NCI-H524 (cell line): Measurements from ENCODE around the gene ZNF182.
"Not testable (repeated sequence)": the region's sequence is repeated elsewhere in the genome, so short reads cannot be mapped to it uniquely, and the experiment has no call there.

Source experiments
- DNase-seq, 2 experiments: peaks; one replicate each; lab custom pipeline; 2025; lab: John Stamatoyannopoulos, UW

ZNF182 gene

DNA sequence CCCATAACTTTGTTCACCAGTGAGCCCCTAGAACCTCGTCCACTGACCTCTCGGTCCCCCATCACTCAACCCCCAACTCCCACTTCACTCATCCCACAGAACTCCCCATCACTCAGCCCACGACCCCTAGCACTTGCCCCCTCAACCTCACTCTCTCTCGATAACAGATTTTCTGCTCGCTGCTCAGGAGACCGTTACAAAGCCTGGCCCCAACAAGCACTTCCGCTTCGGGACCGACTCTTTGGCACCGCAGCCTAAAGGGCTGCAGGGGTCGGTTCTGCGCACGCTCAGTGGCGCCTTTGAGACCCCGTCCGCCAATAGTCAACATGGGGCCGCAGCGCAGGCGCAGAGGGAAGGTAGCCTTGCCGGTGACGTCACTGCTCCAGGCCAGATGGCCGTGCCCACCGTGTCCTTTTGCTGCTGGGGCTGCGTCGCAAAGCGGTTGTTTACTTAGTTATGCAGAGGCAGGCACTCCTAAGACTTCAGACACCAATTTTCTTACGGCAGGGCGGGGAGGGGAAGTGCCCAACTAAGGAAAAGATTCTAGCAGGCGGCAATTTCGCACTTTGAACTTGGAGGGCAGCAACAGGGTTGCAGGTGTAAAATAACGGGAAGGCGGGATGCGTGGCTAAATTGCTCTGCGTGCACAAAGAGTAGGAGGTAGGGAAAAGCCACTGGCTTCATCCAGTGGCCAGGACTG lies at the start of gene ZNF182:
Gene ZNF182, minus strand, starts transcription at position 232 of the 700 bp plus-strand sequence. CDS start 1,380 bp downstream, outside the sequence.
- DNase-seq = peak; percentile 89 to 98

DNA sequence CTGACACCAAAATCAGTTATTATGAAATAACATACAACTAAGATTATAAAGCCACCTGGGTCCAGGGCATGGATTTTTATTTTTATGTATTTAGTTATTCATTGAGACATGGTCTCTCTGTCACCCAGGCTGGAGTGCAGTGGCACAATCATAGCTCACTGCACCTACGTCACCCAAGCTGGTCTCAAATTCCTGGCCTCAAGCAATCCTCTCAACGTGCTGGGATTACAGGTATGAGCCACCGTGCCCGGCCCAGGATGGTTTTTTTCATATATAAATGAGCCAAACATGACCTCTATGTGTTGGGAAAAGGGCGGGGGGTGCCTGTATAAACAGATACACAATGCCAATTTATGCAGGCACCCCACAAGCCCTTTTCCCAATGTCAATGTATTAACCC lies 43.1 kb upstream of the ZNF182 start:
- DNase-seq = no peak

DNA sequence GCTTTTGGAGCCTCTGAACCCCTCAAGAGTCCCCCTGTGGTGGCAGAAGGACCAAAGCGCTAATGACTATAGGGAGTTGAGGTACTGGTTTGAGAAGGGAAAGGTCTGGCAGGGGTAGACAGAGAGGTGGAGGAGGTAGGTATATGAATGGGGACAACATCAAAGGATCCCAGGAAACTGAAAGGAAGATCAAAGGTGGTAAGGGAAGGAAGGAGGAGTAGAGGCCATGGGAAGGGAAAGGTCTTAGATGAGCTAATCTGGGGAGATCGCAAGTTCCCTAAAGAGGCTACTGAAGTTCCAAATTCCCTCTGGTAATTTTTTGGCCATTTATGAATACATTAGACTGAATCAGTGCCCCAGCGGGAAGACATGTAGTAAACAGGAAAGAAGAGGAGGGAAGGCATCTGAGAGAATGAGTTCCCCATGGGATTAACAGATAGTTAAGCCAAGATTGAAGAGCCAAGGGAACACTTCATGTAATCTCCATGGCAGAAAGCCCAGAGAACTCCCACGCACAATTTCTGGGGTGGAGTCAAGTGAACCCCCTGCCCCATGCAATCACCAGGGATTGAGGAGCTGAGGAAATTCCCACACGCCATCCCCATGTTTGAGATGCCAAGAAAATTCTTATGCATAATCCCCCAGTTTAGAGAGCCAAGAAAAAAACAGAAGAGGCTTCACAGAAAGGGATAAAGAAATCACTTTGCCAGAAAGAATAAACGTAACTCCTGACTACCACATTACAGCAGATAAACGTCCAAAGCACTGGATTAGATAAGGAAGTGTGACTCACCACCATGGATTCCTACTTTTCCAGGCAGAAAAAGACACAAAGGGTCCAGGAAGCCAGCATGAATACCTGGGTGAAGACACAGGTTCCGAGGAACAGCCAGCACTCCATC lies 41.9 kb upstream of the ZNF182 start:
- DNase-seq = no peak

DNA sequence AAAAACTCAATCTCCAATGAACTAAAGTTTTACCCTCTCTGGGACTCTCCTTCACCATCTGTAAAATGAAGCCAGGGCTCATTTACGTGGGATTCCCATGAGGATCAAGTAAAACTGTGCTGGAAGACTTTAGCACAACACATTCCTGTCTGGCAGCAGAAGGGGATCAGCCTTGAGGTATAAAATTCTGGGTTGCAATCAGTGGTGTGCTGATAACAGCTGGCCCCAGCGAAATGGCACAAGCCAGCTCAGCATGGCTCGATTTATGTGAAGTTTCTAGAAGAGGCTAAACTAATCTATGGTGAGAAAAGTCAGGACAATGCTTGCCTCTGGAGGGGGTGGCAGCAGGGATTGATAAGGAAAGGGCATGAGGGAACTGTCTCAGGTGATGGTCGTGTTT lies 39.3 kb upstream of the ZNF182 start:
- no peak for DNase-seq

DNA sequence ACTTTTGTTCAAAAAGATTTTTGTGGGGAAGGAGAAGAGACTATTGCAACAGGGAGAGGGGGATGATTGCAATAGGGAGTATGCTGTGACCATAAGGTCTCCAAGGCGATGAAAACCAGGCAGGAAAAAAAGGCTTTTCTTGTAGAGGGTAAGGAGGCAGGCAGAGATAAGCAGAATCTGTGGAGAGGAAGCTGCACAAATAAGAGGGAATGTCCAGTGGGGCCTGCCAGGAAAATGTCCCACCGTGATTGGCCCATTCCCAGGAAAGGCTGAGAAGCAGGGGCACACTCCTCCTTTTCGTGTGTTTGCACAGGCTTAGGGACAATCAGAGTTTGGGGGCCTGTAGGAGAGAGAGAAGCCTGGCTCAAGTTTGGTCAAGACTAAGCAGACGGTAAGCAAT lies 32.1 kb upstream of the ZNF182 start:
- DNase-seq = no peak

DNA sequence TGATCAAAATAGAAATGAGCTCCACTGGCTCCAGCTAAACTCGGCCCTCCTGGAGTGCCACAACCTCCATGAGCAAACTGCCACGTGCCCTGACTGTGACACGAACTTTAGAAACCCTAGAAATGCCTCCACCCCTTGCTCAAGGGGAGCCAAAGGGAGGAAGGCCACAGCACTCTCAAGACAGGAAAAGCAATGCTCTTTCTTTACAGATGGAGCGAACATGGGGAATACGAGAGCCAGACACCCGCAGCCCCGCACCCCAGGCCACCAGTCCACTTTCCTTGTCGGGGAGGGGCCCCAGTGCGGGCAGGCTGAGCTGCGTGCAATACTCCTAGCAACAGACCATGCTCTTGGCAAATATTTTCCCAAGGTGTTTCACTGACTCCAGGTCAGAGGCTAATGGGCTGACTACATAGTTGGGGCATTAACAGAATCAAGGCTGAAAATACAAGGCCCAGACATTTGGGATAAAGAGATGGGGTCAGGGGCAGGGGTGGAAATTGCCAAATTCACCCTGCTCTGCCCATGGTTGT lies 26.9 kb upstream of the ZNF182 start:
- not testable (repeated sequence) for DNase-seq

DNA sequence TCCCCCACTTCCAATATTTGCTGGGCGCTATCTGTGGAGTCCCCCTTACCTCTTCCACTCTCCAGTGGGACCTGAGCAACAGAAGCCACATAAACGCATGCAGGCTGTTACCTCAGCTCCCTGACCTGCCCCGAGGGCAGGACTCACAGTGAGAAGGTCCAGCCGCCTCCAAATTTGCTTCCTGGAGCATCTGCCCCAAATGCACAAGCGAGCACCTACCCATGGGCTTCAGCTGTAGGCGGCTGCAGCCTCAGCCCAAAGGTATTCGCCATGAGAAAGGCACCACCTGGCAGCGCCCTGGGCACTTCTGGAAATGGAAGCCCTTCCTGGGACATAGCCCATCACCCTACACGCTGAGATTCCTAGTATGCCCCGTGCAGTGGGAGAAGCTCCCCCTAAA lies 26.4 kb upstream of the ZNF182 start:
- no peak for DNase-seq

DNA sequence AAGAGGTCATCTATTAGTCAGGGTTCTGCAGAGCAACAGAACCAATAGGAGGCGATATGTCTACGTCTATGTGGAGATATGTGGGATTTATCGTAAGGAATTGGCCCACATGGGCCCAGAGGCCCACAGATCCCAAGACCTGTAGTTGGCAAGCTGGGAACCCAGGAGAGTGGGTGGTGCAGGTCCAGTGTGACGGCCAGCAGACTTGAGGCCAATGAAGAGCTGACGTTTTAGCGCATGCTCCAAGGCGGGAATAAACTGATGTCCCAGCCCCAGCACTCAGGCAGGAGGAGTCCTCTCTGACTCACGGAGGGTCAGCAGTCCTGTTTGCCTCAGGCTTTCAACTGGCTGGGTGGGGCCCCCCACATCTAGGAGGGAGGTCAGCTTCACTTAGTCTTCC lies 24.3 kb upstream of the ZNF182 start:
- no peak for DNase-seq

DNA sequence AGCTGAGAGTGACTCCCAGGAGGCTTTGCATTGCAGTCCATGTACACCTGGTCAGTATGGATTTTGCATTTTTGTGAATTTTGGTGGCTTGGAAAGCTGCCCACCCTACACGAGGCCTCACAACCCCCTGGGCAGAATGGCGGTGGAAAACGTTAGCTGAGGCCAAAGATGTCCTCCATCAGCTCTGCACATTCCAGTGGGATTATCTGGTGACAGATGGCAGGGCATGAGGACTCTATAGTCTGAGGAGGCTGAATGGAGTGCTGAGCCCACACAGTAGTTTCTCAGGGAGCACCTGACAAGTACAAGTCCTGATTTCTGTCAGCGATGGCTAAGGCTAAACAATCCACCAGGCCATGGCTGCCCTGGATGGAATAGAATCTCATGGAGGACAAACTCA lies 23.8 kb upstream of the ZNF182 start:
- DNase-seq = peak; percentile 68 to 86

DNA sequence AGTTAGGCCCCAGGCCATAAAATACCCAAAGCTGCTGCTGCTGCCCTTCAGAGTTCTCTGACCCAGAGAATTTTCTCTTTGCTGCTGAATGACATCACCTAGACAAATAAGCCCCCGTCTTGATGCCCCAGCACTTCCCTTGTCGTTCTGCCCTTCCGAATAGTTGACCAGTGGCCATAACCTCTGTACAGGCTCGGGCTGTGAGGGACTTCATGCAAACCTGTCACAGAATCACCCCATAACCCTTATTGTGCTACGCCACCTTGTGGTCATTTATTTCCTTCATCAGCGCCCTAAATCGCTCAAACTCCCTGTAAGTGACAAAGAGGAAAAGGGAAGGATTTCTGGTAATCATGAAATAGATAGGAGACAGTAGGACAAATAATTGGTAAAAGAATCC lies 21.8 kb upstream of the ZNF182 start:
- DNase-seq = peak; percentile 30 to 76

DNA sequence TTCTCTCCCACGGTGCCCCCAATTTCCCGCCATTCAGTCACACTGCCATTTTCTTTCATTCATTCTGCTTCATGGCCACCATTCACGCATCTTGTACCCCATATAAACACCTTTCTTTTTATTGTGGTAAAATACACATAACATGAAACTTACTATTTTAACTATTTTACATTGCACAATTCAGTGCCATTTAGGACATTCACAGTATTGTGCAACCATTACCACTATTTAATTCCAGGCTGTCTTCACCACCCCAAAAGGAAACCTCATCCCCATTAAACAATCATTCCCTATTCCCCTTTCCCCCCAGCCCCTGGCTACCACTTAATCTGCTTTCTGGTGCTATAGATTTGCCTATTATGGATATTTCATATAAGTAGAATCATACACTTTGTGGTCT lies 18.9 kb upstream of the ZNF182 start:
- DNase-seq = no peak

DNA sequence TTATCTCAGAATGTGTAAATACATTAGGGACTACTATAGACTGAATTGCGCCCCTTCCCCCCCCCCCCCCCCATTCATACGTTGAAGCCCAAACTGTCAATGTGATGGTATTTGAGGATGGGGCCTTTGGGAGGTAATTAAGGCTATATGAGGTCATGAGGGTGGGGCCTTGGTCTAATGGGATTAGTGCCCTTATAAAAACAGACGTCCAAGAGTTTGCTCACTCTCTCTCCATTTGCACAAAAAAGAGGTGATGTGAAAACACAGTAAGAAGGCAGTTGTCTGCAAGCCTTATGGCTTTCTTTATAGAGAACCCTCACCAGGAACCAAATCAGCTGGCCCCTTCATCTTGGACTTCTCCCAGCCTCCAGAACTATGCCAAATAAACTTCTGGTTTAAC lies 18.3 kb upstream of the ZNF182 start:
- DNase-seq = peak in 1 of 2 experiments; percentile 15

DNA sequence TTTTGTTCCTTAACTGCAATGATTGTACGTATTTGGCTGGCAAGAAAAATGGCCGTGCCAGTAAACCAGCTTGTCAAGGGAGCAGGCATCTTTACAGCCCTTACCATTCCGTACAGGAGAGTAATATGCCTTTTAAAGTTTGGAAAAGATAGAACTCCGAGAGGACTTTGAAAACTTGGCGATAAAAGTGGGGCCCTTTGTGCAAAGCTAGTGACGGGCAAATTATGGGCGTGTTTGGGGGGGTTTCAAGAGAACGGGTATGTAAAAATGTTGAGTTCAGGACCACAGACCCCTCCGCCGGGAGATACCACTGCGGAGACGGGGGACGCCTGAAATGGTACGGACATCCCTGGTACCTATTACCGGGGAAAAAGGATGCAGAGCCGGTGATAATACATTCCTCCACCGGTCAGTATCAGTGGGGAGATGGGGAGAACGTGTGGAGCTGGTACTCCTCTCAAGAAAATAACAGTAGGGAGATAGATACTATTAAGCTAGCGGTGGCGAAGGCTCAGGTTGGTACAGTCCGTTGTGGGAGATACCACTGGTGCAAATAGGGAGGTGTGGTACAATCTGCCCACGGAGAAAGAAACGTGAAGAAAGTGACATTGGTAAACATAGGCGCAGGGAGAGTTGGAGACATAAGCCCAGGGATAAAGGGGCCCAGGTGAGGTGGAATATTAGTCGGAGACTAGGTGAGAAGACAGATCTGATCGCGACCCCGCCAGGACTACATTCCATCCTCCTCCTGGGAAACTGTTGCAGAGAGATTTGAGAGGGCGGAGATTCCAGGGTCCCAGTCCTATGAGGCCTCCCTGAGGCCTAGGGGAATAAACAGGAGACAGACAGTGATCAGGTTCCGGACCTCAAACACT lies 17.5 kb upstream of the ZNF182 start:
- peak; percentile 74 to 90 for DNase-seq

DNA sequence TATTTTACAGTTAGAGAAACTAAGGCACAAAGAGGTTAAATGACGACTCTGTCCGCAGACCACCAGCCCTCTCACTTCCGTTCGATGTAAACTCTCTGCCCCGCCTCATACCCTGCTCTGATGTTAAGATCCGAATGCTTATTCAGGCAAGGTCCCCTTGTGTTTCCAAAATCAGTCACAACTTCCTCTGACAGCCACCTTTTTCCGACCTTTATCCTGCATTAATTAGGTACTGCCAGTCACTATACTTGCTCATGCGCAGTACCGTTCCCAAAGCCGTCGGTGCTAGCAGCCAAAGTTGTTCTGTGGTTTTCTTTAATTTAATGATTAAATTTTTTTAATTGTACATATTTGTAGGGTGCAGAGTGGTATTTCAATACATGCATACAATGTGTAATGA lies 16.7 kb upstream of the ZNF182 start:
- DNase-seq = not testable (repeated sequence)

DNA sequence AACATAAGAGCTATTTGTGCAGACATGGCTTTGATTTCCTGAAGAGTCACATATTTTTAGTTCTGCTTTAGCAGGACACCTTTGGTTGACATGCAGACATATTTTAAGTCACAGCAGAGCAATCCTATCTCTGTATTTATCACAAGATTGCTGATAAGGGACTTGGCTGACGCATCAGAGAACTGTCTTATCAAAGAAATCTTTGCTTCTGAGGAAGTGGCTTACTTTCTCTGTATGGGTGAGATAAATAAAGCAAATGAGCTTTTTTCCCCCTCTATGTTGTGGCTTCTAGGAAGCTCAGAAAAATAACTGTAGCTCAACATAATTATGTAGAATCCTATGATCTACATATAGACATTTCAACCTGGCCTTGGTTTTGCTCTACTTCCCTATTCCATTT lies 16.1 kb upstream of the ZNF182 start:
- DNase-seq = not testable (repeated sequence)

DNA sequence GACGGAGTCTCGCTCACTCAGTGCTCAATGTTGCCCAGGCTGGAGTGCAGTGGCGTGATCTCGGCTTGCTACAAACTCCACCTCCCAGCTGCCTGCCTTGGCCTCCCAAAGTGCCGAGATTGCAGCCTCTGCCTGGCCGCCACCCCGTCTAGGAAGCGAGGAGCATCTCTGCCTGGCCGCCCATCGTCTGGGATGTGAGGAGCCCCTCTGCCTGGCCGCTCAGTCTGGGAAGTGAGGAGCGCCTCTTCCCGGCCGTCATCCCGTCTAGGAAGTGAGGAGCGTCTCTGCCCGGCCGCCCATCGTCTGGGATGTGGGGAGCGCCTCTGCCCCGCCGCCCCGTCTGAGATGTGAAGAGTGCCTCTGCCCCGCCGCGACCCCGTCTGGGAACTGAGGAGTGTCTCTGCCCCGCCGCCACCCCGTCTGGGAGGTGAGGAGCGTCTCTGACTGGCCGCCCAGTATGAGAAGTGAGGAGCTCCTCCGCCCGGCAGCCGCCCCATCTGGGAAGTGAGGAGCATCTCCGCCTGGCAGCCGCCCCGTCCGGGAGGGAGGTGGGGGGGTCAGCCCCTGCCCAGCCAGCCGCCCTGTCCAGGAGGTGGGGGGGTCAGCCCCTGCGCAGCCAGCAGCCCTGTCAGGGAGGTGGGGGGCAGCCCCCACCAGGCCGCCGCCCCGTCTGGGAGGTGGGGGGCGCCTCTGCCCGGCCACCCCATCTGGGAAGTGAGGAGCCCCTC lies 13.0 kb upstream of the ZNF182 start:
- not testable (repeated sequence) for DNase-seq

DNA sequence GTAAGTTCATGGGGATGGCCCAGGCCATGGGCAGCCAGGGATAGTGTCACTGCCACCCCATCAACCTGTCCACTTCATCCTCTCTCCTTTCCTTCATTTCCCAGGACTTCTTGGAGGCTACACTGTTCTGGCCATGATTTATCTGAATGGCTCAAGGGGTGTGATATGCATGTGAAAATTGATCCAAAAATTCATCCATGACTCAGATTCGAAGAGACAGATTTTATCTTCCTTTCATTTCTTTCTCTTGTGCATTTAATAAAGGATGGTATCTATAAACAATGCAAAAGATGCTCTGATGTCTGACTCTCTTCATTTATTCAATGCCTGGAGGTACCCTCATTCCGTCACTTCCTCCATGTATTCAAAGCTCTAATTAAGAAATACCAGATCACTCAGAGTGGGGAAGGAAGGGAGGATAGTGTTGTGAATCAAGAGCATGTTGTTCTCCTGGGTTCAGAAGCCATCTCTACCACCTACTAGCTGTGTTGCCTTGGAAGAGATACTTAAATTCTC lies 5.7 kb upstream of the ZNF182 start:
- not testable (repeated sequence) for DNase-seq

DNA sequence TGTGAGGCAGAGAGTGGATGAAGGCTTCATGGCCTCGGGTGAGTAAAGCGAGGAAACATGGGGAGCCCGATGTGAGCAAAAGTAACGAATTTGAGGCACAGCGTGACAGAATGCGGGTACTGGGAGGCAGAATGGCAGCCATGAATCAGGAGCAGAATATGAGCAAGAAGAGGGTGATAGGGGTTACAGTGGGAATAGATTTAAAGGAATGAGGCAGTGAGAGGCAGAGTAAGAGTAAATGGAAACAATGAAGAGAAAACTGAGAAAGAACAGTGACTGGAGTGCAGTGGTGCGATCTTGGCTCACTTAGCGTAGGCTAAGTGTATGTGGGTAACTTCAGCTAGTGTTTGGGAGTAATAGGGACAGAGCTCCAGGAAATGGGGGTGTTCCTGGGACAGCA lies 2.9 kb upstream of the ZNF182 start, which contains the start of gene SPACA5:
Gene SPACA5, plus strand, starts transcription at position 301 of the 400 bp plus-strand sequence. CDS start 815 bp downstream, outside the sequence.
- not testable (repeated sequence) for DNase-seq

DNA sequence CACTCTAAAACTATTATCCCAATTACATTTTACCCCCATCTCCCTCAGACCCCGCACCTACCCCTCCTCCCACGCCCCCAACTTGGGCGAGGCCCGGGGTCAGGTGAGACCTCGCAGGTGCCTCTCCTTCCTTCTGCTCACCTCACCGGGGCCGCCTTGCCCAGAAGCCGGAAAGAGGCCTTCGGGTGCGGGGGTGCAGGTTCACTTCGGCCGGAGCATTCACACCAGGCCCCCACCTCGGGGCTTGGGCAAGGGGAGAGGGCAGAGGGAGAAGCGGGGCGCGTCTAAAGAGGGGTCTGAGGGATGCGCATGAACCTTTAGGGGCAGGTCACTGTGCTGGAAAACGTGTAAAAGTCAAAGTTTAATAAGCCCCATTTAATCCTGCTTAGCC lies 427 bp downstream of the ZNF182 start:
- DNase-seq = no peak

DNA sequence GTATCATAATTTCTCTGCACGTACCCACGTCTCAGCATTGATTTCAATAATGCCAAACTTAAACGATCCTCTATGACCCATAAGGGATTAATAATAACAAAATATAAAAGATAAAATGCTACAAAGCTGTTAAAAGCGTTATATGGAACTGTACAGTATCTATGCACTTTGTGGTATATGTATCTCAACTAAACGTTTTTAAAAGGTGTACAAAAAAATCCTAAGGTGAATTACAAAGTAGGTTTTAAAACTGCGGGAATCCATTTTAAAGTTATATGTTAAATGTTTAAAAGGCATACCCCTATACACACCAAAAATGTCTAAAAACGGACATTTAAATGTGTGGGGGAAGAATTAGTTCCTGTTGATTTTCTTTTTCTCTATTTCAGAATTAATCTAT lies 860 bp downstream of the ZNF182 start:
- no peak for DNase-seq

DNA sequence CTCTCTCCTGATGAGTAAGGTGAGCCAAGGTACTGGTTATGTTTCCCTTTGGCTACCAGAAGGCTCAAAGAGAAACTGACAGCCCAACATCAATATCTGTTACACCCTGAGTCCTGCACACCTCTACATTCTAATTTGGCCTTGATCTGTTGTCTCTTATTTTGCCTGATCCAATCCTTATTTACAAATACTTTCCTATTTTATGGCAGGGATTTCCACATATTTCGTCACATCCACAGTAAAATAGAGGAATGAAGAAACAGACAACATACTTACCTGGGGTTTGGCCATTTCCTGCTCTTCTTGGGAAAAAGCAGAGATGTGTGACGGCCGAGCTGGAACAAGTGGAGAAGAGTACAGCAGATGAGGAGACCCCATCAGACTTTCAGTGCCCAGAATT lies 1.5 kb downstream of the ZNF182 start:
- DNase-seq = no peak
